DOHH2 (cell line): Measurements from ENCODE around the gene GJB1.

Experiments
- H3F3A ChIP-seq: fragments of 200-600 bp; sonication (generic), shearing (Covaris generic); 2 replicates; pipeline ENCODE4 v1.6.0; 2016; ENCODE audit warnings: antibody characterized with exemption, mild to moderate bottlenecking; ENCODE audit not compliant: control insufficient read depth, insufficient read depth
- H3K27ac ChIP-seq: fragments of 200-600 bp; sonication (generic); 2 replicates; pipeline ENCODE4 v1.5.1; 2014; ENCODE audit warnings: low read depth, mild to moderate bottlenecking, low read length, moderate library complexity
- H3K27me3 ChIP-seq: fragments of 200-600 bp; sonication (generic); 2 replicates; pipeline ENCODE4 v1.6.1; 2014; ENCODE audit warnings: mild to moderate bottlenecking, low read length, mixed read lengths; ENCODE audit not compliant: control insufficient read depth
- H3K36me3 ChIP-seq: fragments of 200-600 bp; sonication (generic); 2 replicates; pipeline ENCODE4 v1.6.1; 2014; ENCODE audit warnings: mild to moderate bottlenecking, low read length, moderate library complexity, mixed read lengths; ENCODE audit not compliant: control insufficient read depth
- H3K4me1 ChIP-seq: fragments of 200-600 bp; sonication (generic); 2 replicates; pipeline ENCODE4 v1.6.1; 2014; ENCODE audit warnings: mild to moderate bottlenecking, low read length, mixed read lengths; ENCODE audit not compliant: control insufficient read depth
- H3K4me2 ChIP-seq: fragments of 200-600 bp; sonication (generic); 2 replicates; pipeline ENCODE4 v1.6.0; 2014; ENCODE audit warnings: mild to moderate bottlenecking, low read length, moderate library complexity
- H3K4me3 ChIP-seq: fragments of 200-600 bp; sonication (generic); 2 replicates; pipeline ENCODE4 v1.5.1; 2014; ENCODE audit warnings: mild to moderate bottlenecking, low read length, mixed read lengths
- H3K79me2 ChIP-seq: fragments of 200-600 bp; sonication (generic); 2 replicates; pipeline ENCODE4 v1.6.1; 2014; ENCODE audit warnings: mild to moderate bottlenecking, low read length, mixed read lengths; ENCODE audit not compliant: control insufficient read depth
- H3K9me2 ChIP-seq: fragments of 200-600 bp; sonication (generic); replicated peaks from 2 replicates; pipeline ENCODE4 v1.6.1; 2014; ENCODE audit warnings: mild to moderate bottlenecking, low read length, mixed read lengths; ENCODE audit not compliant: control insufficient read depth
- H3K9me3 ChIP-seq: fragments of 200-600 bp; sonication (generic); 2 replicates; pipeline ENCODE4 v1.6.1; 2014; ENCODE audit warnings: antibody characterized with exemption, low read length, mixed read lengths; ENCODE audit not compliant: control insufficient read depth, insufficient read depth
- H4K20me1 ChIP-seq: fragments of 200-600 bp; sonication (generic); 2 replicates; pipeline ENCODE4 v1.6.0; 2014; ENCODE audit warnings: low read depth, mild to moderate bottlenecking, antibody characterized with exemption, low read length, moderate library complexity; ENCODE audit not compliant: control insufficient read depth, insufficient read depth
- EZH2phosphoT487 ChIP-seq: fragments of 200-600 bp; sonication (generic); IDR thresholded peaks from 2 replicates; pipeline ENCODE4 v1.6.1; 2017; ENCODE audit warnings: borderline replicate concordance, mild to moderate bottlenecking, antibody characterized with exemption, low read length, moderate library complexity, mixed read lengths
- TF ChIP-seq, protein P1 (sequence below): fragments of 200-600 bp; sonication (generic); IDR thresholded peaks from one replicate; pipeline ENCODE4 v1.5.1; 2014; ENCODE audit warnings: antibody characterized with exemption, mild to moderate bottlenecking, low read depth, low read length; ENCODE audit not compliant: poor library complexity, severe bottlenecking

Gene GJB1

DNA sequence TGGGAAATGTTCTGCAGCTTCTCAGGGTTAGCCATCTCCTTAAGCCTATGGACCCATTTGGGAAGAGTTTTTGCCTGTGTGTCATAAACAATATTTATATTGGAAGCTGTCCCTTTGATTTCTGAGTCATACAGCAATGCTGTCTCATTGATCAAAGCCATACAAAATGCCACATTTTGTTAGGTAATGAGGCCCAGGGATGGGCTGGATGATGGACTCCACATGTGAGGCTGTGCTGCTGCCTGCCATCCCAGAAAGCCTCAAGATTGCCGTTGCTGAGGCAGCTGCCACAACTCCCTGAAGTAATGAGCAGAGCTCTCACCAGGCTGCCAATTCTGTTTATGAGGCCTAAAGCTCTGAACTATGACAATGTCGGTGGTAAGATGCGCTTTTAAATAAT is 12.2 kb upstream of the GJB1 start:
- Histone ChIP-seq H3K4me3 (no peak overlapping the region), H3K9me3 (no peaks in the 10 kb centered on the region), H3K79me2 (no peaks in the 10 kb centered on the region), H3K4me1 (no peaks in the 10 kb centered on the region), H3K27me3 (no peaks in the 10 kb centered on the region), H4K20me1 (no peaks in the 10 kb centered on the region), H3K36me3 (no peaks in the 10 kb centered on the region), H3F3A (no peaks in the 10 kb centered on the region), H3K9me2 (no peaks in the 10 kb centered on the region), H3K27ac (no peak overlapping the region), H3K4me2 (no peak overlapping the region)
- TF ChIP-seq, protein P1, sequence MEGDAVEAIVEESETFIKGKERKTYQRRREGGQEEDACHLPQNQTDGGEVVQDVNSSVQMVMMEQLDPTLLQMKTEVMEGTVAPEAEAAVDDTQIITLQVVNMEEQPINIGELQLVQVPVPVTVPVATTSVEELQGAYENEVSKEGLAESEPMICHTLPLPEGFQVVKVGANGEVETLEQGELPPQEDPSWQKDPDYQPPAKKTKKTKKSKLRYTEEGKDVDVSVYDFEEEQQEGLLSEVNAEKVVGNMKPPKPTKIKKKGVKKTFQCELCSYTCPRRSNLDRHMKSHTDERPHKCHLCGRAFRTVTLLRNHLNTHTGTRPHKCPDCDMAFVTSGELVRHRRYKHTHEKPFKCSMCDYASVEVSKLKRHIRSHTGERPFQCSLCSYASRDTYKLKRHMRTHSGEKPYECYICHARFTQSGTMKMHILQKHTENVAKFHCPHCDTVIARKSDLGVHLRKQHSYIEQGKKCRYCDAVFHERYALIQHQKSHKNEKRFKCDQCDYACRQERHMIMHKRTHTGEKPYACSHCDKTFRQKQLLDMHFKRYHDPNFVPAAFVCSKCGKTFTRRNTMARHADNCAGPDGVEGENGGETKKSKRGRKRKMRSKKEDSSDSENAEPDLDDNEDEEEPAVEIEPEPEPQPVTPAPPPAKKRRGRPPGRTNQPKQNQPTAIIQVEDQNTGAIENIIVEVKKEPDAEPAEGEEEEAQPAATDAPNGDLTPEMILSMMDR, result no peak
- no peak for TF ChIP-seq EZH2phosphoT487

DNA sequence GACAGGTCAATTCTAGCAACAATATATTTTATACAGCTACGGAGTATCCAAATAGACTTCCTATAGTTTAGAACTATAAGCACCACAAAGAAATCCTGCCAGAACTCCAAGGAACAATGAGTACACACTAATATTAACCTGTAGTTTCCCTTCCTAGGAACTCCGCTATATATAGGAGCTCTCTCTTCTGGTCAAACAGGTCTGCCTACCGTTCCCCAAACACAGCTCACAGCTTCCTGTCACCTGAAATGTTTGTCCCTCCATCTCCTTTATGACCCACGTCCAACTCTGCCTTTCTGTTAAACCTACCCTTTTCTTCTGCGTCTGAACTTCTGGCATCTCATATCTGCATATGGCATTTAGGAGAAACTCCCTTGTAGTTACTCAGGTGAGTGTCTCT is 10.5 kb upstream of the GJB1 start:
- no peaks in the 10 kb centered on the region for H4K20me1 ChIP-seq
- no peaks in the 10 kb centered on the region for H3K79me2 ChIP-seq
- H3K36me3 ChIP-seq, result no peaks in the 10 kb centered on the region
- TF ChIP-seq EZH2phosphoT487, result no peak
- TF ChIP-seq, protein P1, result no peak
- H3K9me3 ChIP-seq, result no peaks in the 10 kb centered on the region
- no peaks in the 10 kb centered on the region for H3F3A ChIP-seq
- no peaks in the 10 kb centered on the region for H3K27me3 ChIP-seq
- H3K4me3 ChIP-seq, result no peak overlapping the region
- H3K27ac ChIP-seq, result no peak overlapping the region
- no peaks in the 10 kb centered on the region for H3K9me2 ChIP-seq
- H3K4me1 ChIP-seq, result peaks cover 8% of the 10 kb centered on the region
- H3K4me2 ChIP-seq, result no peak overlapping the region

DNA sequence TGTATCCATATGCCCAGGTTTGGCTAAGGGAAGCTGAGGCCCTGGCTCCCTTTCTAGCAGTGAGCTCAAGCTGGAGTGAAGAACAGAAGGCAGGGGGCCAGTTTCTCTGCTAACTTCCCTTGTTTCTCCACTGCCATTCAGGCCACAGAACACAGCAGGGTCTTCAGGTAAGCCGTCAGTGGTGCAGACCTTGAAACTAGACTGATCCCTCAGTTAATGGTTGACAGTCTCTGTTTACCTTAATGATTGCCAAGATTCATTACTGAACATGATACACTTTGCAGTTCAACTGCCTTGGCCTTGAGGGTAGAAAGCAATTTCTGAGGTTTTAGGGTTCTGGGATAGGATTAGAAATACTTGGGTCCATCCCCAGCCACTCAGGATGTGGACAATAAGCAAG is 8.9 kb upstream of the GJB1 start:
- Histone ChIP-seq H3K9me2 (no peaks in the 10 kb centered on the region), H3K4me3 (no peak overlapping the region), H3K9me3 (no peaks in the 10 kb centered on the region), H3K27me3 (no peaks in the 10 kb centered on the region), H4K20me1 (no peaks in the 10 kb centered on the region), H3K4me1 (peaks cover 8% of the 10 kb centered on the region), H3K4me2 (no peak overlapping the region), H3F3A (no peaks in the 10 kb centered on the region), H3K79me2 (no peaks in the 10 kb centered on the region), H3K36me3 (no peaks in the 10 kb centered on the region), H3K27ac (no peak overlapping the region)
- TF ChIP-seq, protein P1, result no peak
- no peak for TF ChIP-seq EZH2phosphoT487
